ENCODE results near the gene KCNB1. TPM values are rescaled to one million over a fixed set of nuclear protein-coding genes. Genes with fewer than 3 reads are reported as not detected.

Gene KCNB1
- polyA plus RNA-seq, 1 donor from 2014 or later = 3.6 TPM

DNA sequence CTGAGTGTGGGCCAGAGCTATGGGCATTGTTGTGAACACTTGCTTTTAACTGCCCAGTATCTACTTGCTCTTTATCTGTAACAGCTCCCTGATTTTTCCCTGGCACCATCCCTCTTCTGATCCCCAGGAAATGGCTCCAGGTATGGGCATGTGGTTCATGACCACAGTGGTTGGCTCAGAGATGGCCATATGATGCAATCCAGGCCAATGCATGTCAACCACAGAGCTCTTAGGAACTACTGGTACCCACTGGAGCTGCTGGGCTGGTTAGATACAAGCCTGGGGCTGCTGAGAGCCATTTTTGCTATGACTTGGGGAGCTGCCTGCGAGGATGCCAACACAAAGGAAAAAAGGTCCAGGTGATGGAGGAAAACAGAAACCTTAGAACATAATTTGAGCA is 55.6 kb downstream of the KCNB1 start:
- Histone ChIP-seq H3K9me2 (ENCODE audit: insufficient read depth, low read length) (no peaks in the 10 kb centered on the region), H3K9me3 (ENCODE audit: low read length) (no peaks in the 10 kb centered on the region), H3F3A (ENCODE audit: insufficient read depth, low read length, poor library complexity, severe bottlenecking) (peaks cover 5% of the 10 kb centered on the region), H2AFZ (ENCODE audit: low read depth, low read length) (no peak overlapping the region), H4K20me1 (ENCODE audit: insufficient read depth) (no peaks in the 10 kb centered on the region), H3K9ac (ENCODE audit: low read length) (no peak overlapping the region), H3K36me3 (ENCODE audit: insufficient read depth, low read length) (no peaks in the 10 kb centered on the region), H3K4me2 (ENCODE audit: low read length) (no peak overlapping the region), H3K79me2 (replicated peaks; ENCODE audit: insufficient read depth, low read length) (no peaks in the 10 kb centered on the region), H3K27ac (ENCODE audit: low read length) (no peak overlapping the region), H3K4me3 (ENCODE audit: low read length) (no peak overlapping the region), H3K27me3 (ENCODE audit: insufficient read depth, low read depth, low read length) (no peaks in the 10 kb centered on the region)
- TF ChIP-seq EP300 (conservative IDR thresholded peaks at IDR 0.05; ENCODE audit: poor library complexity, severe bottlenecking) (no peak), MXI1 (conservative IDR thresholded peaks at IDR 0.05; ENCODE audit: poor library complexity, severe bottlenecking) (no peak), RAD21 (conservative IDR thresholded peaks at IDR 0.05) (no peak), EZH2 (IDR thresholded peaks at IDR 0.05; ENCODE audit: borderline replicate concordance, insufficient read depth, low read length, poor library complexity, severe bottlenecking) (no peak), SMC3 (conservative IDR thresholded peaks at IDR 0.05; ENCODE audit: poor library complexity) (no peak), TAF1 (IDR thresholded peaks at IDR 0.05; ENCODE audit: low read depth) (no peak), POLR2AphosphoS5 (IDR thresholded peaks at IDR 0.05) (no peak)
- TF ChIP-seq, protein P1, sequence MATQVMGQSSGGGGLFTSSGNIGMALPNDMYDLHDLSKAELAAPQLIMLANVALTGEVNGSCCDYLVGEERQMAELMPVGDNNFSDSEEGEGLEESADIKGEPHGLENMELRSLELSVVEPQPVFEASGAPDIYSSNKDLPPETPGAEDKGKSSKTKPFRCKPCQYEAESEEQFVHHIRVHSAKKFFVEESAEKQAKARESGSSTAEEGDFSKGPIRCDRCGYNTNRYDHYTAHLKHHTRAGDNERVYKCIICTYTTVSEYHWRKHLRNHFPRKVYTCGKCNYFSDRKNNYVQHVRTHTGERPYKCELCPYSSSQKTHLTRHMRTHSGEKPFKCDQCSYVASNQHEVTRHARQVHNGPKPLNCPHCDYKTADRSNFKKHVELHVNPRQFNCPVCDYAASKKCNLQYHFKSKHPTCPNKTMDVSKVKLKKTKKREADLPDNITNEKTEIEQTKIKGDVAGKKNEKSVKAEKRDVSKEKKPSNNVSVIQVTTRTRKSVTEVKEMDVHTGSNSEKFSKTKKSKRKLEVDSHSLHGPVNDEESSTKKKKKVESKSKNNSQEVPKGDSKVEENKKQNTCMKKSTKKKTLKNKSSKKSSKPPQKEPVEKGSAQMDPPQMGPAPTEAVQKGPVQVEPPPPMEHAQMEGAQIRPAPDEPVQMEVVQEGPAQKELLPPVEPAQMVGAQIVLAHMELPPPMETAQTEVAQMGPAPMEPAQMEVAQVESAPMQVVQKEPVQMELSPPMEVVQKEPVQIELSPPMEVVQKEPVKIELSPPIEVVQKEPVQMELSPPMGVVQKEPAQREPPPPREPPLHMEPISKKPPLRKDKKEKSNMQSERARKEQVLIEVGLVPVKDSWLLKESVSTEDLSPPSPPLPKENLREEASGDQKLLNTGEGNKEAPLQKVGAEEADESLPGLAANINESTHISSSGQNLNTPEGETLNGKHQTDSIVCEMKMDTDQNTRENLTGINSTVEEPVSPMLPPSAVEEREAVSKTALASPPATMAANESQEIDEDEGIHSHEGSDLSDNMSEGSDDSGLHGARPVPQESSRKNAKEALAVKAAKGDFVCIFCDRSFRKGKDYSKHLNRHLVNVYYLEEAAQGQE (IDR thresholded peaks at IDR 0.05; ENCODE audit: borderline replicate concordance) = no peak
- TF ChIP-seq, protein P2, sequence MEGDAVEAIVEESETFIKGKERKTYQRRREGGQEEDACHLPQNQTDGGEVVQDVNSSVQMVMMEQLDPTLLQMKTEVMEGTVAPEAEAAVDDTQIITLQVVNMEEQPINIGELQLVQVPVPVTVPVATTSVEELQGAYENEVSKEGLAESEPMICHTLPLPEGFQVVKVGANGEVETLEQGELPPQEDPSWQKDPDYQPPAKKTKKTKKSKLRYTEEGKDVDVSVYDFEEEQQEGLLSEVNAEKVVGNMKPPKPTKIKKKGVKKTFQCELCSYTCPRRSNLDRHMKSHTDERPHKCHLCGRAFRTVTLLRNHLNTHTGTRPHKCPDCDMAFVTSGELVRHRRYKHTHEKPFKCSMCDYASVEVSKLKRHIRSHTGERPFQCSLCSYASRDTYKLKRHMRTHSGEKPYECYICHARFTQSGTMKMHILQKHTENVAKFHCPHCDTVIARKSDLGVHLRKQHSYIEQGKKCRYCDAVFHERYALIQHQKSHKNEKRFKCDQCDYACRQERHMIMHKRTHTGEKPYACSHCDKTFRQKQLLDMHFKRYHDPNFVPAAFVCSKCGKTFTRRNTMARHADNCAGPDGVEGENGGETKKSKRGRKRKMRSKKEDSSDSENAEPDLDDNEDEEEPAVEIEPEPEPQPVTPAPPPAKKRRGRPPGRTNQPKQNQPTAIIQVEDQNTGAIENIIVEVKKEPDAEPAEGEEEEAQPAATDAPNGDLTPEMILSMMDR (IDR thresholded peaks at IDR 0.05; ENCODE audit: poor library complexity, severe bottlenecking) = no peak

DNA sequence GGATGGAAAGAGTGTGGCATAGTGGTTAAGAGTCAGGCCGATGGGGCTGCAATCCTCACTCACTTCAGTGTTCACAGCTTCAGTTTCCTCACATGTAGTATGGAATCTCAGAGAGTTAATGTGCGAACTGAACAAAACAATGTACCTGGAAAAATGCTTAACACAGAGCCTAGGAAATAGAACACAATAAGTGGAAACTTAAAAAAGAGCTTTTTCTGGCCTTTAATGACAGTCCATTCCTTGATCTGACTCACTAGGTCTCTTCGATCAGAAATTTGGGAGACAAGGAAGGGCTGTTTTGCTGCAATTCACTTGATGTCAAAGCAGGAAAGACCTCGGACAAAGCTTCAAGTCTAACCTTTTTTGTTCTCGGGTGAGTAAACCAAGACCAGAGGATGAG is 56.1 kb downstream of the KCNB1 start:
- H3K27me3 ChIP-seq (ENCODE audit: insufficient read depth, low read depth, low read length) = no peaks in the 10 kb centered on the region
- H3K9me2 ChIP-seq (ENCODE audit: insufficient read depth, low read length) = no peaks in the 10 kb centered on the region
- H3K79me2 ChIP-seq (replicated peaks; ENCODE audit: insufficient read depth, low read length) = no peaks in the 10 kb centered on the region
- no peak overlapping the region for H3K4me2 ChIP-seq (ENCODE audit: low read length)
- no peaks in the 10 kb centered on the region for H3K9me3 ChIP-seq (ENCODE audit: low read length)
- no peak overlapping the region for H3K4me3 ChIP-seq (ENCODE audit: low read length)
- H3F3A ChIP-seq (ENCODE audit: insufficient read depth, low read length, poor library complexity, severe bottlenecking) = peaks cover 5% of the 10 kb centered on the region
- no peak overlapping the region for H3K9ac ChIP-seq (ENCODE audit: low read length)
- no peaks in the 10 kb centered on the region for H3K36me3 ChIP-seq (ENCODE audit: insufficient read depth, low read length)
- H3K27ac ChIP-seq (ENCODE audit: low read length) = no peak overlapping the region
- no peaks in the 10 kb centered on the region for H4K20me1 ChIP-seq (ENCODE audit: insufficient read depth)
- H2AFZ ChIP-seq (ENCODE audit: low read depth, low read length) = no peak overlapping the region
- no peak for TF ChIP-seq EZH2 (IDR thresholded peaks at IDR 0.05; ENCODE audit: borderline replicate concordance, insufficient read depth, low read length, poor library complexity, severe bottlenecking)
- TF ChIP-seq, protein P2 (IDR thresholded peaks at IDR 0.05; ENCODE audit: poor library complexity, severe bottlenecking) = no peak
- TF ChIP-seq MXI1 (conservative IDR thresholded peaks at IDR 0.05; ENCODE audit: poor library complexity, severe bottlenecking) = no peak
- TF ChIP-seq, protein P1 (IDR thresholded peaks at IDR 0.05; ENCODE audit: borderline replicate concordance) = no peak
- no peak for TF ChIP-seq TAF1 (IDR thresholded peaks at IDR 0.05; ENCODE audit: low read depth)
- no peak for TF ChIP-seq SMC3 (conservative IDR thresholded peaks at IDR 0.05; ENCODE audit: poor library complexity)
- TF ChIP-seq EP300 (conservative IDR thresholded peaks at IDR 0.05; ENCODE audit: poor library complexity, severe bottlenecking) = no peak
- TF ChIP-seq POLR2AphosphoS5 (IDR thresholded peaks at IDR 0.05) = no peak
- no peak for TF ChIP-seq RAD21 (conservative IDR thresholded peaks at IDR 0.05)
